ENCODE measurements around the gene MIR17HG. TPM values are rescaled to one million over a fixed set of nuclear protein-coding genes. Genes with fewer than 3 reads are reported as not detected.

MIR17HG gene
- total and polyA plus RNA-seq, 5 donors: 1.1 to 2.6 (median 1.9) TPM

GRCh38 chr13:91370501-91370900 lies 23.0 kb downstream of the MIR17HG start:
- Histone ChIP-seq H3K4me1 (ENCODE audit: control insufficient read depth, insufficient read depth, low read length) (no peaks in the 10 kb centered on the region), H3K9me3 (ENCODE audit: control insufficient read depth, low read length) (no peaks in the 10 kb centered on the region), H3K4me3 (ENCODE audit: low read length) (no peak overlapping the region), H3K27ac (ENCODE audit: low read length) (no peak overlapping the region), H3K27me3 (ENCODE audit: control insufficient read depth, insufficient read depth) (no peaks in the 10 kb centered on the region)
- intact Hi-C loops (cut with DNase I): loop anchor here in 1 of 4 donors (10.0 kb wide), 1 partner anchor 354 kb away; no protein-coding TSS in a partner anchor
- WGBS: 93% methylated on average over 2 of the region's 2 CpGs
- DNase-seq (no peak), ATAC-seq (no peak)

GRCh38 chr13:91372911-91373310 lies 25.4 kb downstream of the MIR17HG start:
- DNase-seq (no peak), ATAC-seq (no peak)
- Histone ChIP-seq H3K27ac (ENCODE audit: low read length) (no peak overlapping the region), H3K4me3 (ENCODE audit: low read length) (no peak overlapping the region), H3K27me3 (ENCODE audit: control insufficient read depth, insufficient read depth) (no peaks in the 10 kb centered on the region), H3K4me1 (ENCODE audit: control insufficient read depth, insufficient read depth, low read length) (no peaks in the 10 kb centered on the region), H3K9me3 (ENCODE audit: control insufficient read depth, low read length) (no peaks in the 10 kb centered on the region)
- WGBS: 62% methylated on average over 3 of the region's 3 CpGs
- intact Hi-C loops (cut with DNase I): loop anchor here in 1 of 4 donors (10.0 kb wide), 1 partner anchor 352 kb away; no protein-coding TSS in a partner anchor

- H3K9me3 ChIP-seq (ENCODE audit: control insufficient read depth, low read length): no peaks in the 10 kb centered on the region
- no peaks in the 10 kb centered on the region for H3K4me1 ChIP-seq (ENCODE audit: control insufficient read depth, insufficient read depth, low read length)
- H3K27ac ChIP-seq (ENCODE audit: low read length): no peak overlapping the region
- DNase-seq (no peak), ATAC-seq (no peak)
- no peaks in the 10 kb centered on the region for H3K27me3 ChIP-seq (ENCODE audit: control insufficient read depth, insufficient read depth)
- H3K4me3 ChIP-seq (ENCODE audit: low read length): no peak overlapping the region
- intact Hi-C loops (cut with DNase I): loop anchor here in 1 of 4 donors (10.0 kb wide), 1 partner anchor 350 kb away; no protein-coding TSS in a partner anchor
- 91% methylated on average over 4 of the region's 4 CpGs for WGBS
Measured at GRCh38 chr13:91375116-91375729, 27.7 kb downstream of the MIR17HG start.

- Histone ChIP-seq H3K9me3 (ENCODE audit: control insufficient read depth, low read length) (no peaks in the 10 kb centered on the region), H3K27ac (ENCODE audit: low read length) (no peak overlapping the region), H3K4me3 (ENCODE audit: low read length) (no peak overlapping the region), H3K27me3 (ENCODE audit: control insufficient read depth, insufficient read depth) (no peaks in the 10 kb centered on the region), H3K4me1 (ENCODE audit: control insufficient read depth, insufficient read depth, low read length) (no peaks in the 10 kb centered on the region)
- intact Hi-C loops (cut with DNase I): loop anchor here in 3 of 4 donors (10.0 kb wide), 2 partner anchors 343 to 403 kb away; no protein-coding TSS in a partner anchor
- ATAC-seq: no peak
- DNase-seq: no peak
Measured at GRCh38 chr13:91381371-91381770, 33.9 kb downstream of the MIR17HG start.

GRCh38 chr13:91383836-91384235 lies 36.3 kb downstream of the MIR17HG start:
- WGBS: 72% methylated on average over 4 of the region's 4 CpGs
- Histone ChIP-seq H3K27me3 (ENCODE audit: control insufficient read depth, insufficient read depth) (no peaks in the 10 kb centered on the region), H3K27ac (ENCODE audit: low read length) (no peak overlapping the region), H3K4me1 (ENCODE audit: control insufficient read depth, insufficient read depth, low read length) (no peaks in the 10 kb centered on the region), H3K9me3 (ENCODE audit: control insufficient read depth, low read length) (no peaks in the 10 kb centered on the region), H3K4me3 (ENCODE audit: low read length) (no peak overlapping the region)
- DNase-seq (no peak), ATAC-seq (no peak)
- intact Hi-C loops (cut with DNase I): loop anchor here in 3 of 4 donors (2.0 to 10.0 kb wide), 3 partner anchors 337 to 401 kb away; no protein-coding TSS in a partner anchor

DNA sequence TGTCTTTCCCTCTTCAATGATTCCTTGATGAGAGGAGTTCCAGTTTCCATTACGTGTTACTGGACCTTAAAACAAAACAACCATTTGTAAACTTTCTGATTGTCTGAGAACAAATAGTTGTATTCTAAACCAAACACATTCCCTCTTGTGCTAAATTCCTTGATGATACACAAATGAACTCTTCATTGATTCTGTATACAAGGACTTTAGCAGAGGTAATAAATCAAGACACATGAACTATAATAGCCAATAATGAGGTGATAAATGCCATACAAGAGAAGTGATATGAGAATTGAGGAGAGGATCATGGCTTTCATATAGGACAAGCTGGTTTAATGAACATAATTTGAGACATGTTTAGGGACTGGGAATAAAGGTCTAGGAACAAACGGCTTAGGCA lies 37.4 kb downstream of the MIR17HG start:
- intact Hi-C loops (cut with DNase I): loop anchor here in 3 of 4 donors (10.0 kb wide), 2 partner anchors 340 to 400 kb away; no protein-coding TSS in a partner anchor
- no peak for ATAC-seq
- Histone ChIP-seq H3K27ac (ENCODE audit: low read length) (no peak overlapping the region), H3K9me3 (ENCODE audit: control insufficient read depth, low read length) (no peaks in the 10 kb centered on the region), H3K4me3 (ENCODE audit: low read length) (no peak overlapping the region), H3K4me1 (ENCODE audit: control insufficient read depth, insufficient read depth, low read length) (no peaks in the 10 kb centered on the region), H3K27me3 (ENCODE audit: control insufficient read depth, insufficient read depth) (no peaks in the 10 kb centered on the region)
- 75% methylated on average over 2 of the region's 2 CpGs for WGBS
- no peak for DNase-seq

DNA sequence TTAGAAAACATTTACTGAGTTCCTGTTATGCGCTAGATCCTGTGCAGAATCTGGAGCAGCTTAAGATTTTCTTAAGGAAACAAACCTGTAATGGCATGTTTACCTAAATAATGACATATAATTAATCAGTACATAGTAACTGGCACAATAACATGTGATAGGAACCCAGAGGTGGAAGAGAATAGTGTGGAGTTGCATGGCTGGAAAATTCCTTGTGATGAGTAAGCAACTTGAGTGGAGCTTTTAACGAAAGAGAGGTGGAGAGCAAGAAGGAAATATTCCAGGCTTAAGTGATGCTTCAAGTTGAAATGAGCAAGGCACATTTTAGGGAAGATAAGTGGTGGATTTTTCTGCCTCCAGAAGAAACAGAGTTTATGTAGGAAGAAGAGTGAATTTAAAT lies 41.7 kb downstream of the MIR17HG start:
- intact Hi-C loops (cut with DNase I): loop anchor here in 3 of 4 donors (10.0 kb wide), 2 partner anchors 336 to 396 kb away; no protein-coding TSS in a partner anchor
- Histone ChIP-seq H3K27ac (ENCODE audit: low read length) (no peak overlapping the region), H3K9me3 (ENCODE audit: control insufficient read depth, low read length) (no peaks in the 10 kb centered on the region), H3K4me3 (ENCODE audit: low read length) (no peak overlapping the region), H3K27me3 (ENCODE audit: control insufficient read depth, insufficient read depth) (no peaks in the 10 kb centered on the region), H3K4me1 (ENCODE audit: control insufficient read depth, insufficient read depth, low read length) (no peaks in the 10 kb centered on the region)
- no peak for ATAC-seq
- DNase-seq: no peak
- 71% methylated on average over 2 of the region's 2 CpGs for WGBS

DNA sequence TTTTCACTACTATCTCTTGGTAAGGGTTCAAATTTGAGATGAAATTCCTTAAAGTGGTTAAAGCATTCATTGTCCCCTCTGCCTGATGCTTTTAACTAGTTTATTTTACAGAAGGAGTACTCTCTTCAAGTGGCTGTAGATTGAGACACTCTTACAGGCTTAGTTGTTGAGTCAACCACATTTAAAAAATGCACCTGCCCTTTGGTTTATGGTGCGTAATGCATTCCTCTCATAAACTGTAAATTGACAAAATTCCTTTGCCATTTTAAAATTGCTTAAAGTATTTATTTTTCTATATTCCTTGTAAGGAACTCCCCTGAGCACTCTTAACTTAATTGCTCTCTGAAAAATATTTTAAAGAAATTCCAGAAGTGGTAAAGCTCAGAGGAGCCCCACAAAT lies 50.1 kb downstream of the MIR17HG start:
- peaks cover 2% of the 10 kb centered on the region for H3K27me3 ChIP-seq (ENCODE audit: control insufficient read depth, insufficient read depth)
- ATAC-seq: no peak

GRCh38 chr13:91398413-91399188 lies 51.1 kb downstream of the MIR17HG start, which contains the start of gene GPC5:
Gene GPC5 (plus strand): TSS chr13:91398621.
- intact Hi-C loops (cut with DNase I): no loop called here
- H3K4me1 ChIP-seq (ENCODE audit: control insufficient read depth, insufficient read depth, low read length): no peaks in the 10 kb centered on the region
- H3K9me3 ChIP-seq (ENCODE audit: control insufficient read depth, low read length): no peaks in the 10 kb centered on the region
- peak; percentile 99 to 100 for ATAC-seq
- WGBS: under 1% methylated on average over 76 of the region's 76 CpGs
- H3K4me3 ChIP-seq (ENCODE audit: low read length): peak within 1 kb of the TSS; percentile 26
- H3K27ac ChIP-seq (ENCODE audit: low read length): no peak within 1 kb of the TSS
- peak; percentile 80 to 91 (median 90) for DNase-seq
- peaks cover 2% of the 10 kb centered on the region for H3K27me3 ChIP-seq (ENCODE audit: control insufficient read depth, insufficient read depth)

More for the DNA sequence above, 50.1 kb downstream of the MIR17HG start:
- H3K4me1 ChIP-seq (ENCODE audit: control insufficient read depth, insufficient read depth, low read length): no peaks in the 10 kb centered on the region
- no peak for DNase-seq
- no peak overlapping the region for H3K4me3 ChIP-seq (ENCODE audit: low read length)
- WGBS: 90% methylated on average over 1 of the region's 1 CpG
- H3K9me3 ChIP-seq (ENCODE audit: control insufficient read depth, low read length): no peaks in the 10 kb centered on the region
- H3K27ac ChIP-seq (ENCODE audit: low read length): no peak overlapping the region
- intact Hi-C loops (cut with DNase I): no loop called here

DNA sequence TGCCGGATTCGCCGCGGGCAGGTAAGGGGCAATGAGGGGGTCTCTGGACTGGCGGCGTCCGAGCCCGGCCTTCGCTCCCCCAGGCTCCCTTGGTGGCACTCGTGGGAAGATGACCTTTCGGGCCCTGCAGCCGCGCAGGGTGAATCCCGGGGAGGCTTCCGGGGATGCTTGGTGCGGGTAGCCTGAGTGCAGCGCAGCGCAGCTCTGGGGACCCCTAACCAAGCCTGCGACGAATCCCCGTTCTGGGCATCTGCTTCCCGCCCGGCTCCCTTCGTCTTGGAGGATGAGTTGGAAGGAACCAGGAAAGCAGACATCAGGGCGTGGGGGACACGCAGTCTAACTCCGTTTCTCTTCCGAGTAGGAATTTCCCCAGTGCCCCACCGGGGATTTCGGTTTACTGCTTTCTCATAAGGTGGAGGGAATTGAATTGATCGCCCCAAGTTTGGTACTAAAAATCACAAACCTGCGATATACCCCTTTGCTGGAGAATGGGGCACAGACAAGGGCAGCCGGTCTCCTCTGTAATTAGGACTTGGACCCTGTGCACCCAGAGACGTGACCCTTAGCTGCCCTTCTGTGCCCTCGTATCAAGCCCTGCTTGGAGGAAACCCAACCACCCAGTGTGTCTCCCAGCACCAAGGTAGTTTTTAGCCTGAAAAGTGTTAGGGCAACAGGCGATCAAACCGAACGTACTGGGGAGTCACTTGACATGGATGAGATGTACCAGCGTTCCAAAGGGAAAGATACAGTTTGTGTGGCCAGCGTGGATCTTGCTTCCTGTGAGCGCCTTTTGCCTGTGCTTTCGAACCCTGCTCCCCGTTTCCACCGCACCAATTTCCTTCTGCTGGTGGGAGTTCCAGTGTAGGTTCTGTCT lies 51.9 kb downstream of the MIR17HG start:
- intact Hi-C loops (cut with DNase I): no loop called here
- Histone ChIP-seq H3K9me3 (ENCODE audit: control insufficient read depth, low read length) (no peaks in the 10 kb centered on the region), H3K27ac (ENCODE audit: low read length) (no peak overlapping the region), H3K27me3 (ENCODE audit: control insufficient read depth, insufficient read depth) (peaks cover 2% of the 10 kb centered on the region), H3K4me3 (ENCODE audit: low read length) (peak overlapping the region; percentile 26), H3K4me1 (ENCODE audit: control insufficient read depth, insufficient read depth, low read length) (no peaks in the 10 kb centered on the region)
- DNase-seq: peak in 1 of 3 donors; percentile 27
- WGBS: 16% methylated on average over 44 of the region's 44 CpGs
- peak; percentile 39 to 44 for ATAC-seq
